ENCODE results near the gene CASTOR2.
A peak's percentile ranks its signal among the peaks of the same experiment; 100 is the strongest.
"Not testable (repeated sequence)": the region's sequence is repeated elsewhere in the genome, so short reads cannot be mapped to it uniquely, and the experiment has no call there.

The CASTOR2 gene

GRCh38 chr7:74964511-74965119 is at the start of gene CASTOR2:
TSS of gene CASTOR2 (plus strand) at chr7:74964705. CDS start at chr7:74964986, 281 bp downstream.
- DNase-seq, result peak; percentile 0 to 28

GRCh38 chr7:74922321-74922890 is 42.1 kb upstream of the CASTOR2 start:
- not testable (repeated sequence) for DNase-seq

GRCh38 chr7:74923644-74924043 is 40.9 kb upstream of the CASTOR2 start:
- not testable (repeated sequence) for DNase-seq

GRCh38 chr7:74926968-74927367 is 37.5 kb upstream of the CASTOR2 start:
- DNase-seq, result not testable (repeated sequence)

GRCh38 chr7:74931563-74932328 is 32.8 kb upstream of the CASTOR2 start:
- not testable (repeated sequence) for DNase-seq

GRCh38 chr7:74939429-74939828 is 25.1 kb upstream of the CASTOR2 start:
- not testable (repeated sequence) for DNase-seq

GRCh38 chr7:74941302-74942069 is 23.0 kb upstream of the CASTOR2 start:
- DNase-seq, result not testable (repeated sequence)

GRCh38 chr7:74943923-74944322 is 20.6 kb upstream of the CASTOR2 start:
- not testable (repeated sequence) for DNase-seq

GRCh38 chr7:74947741-74948140 is 16.8 kb upstream of the CASTOR2 start:
- DNase-seq, result not testable (repeated sequence)

- not testable (repeated sequence) for DNase-seq
Observed at GRCh38 chr7:74953774-74954173, 10.7 kb upstream of the CASTOR2 start.

- not testable (repeated sequence) for DNase-seq
Observed at GRCh38 chr7:74958328-74958727, 6.2 kb upstream of the CASTOR2 start.

- DNase-seq, result not testable (repeated sequence)
Observed at GRCh38 chr7:74963704-74964510, 598 bp upstream of the CASTOR2 start.

- not testable (repeated sequence) for DNase-seq
Observed at GRCh38 chr7:74966208-74966854, 1.8 kb downstream of the CASTOR2 start.

GRCh38 chr7:74966909-74967308 is 2.4 kb downstream of the CASTOR2 start:
- not testable (repeated sequence) for DNase-seq

- not testable (repeated sequence) for DNase-seq
Observed at GRCh38 chr7:74971431-74971830, 6.9 kb downstream of the CASTOR2 start.

- not testable (repeated sequence) for DNase-seq
Observed at GRCh38 chr7:74972377-74972776, 7.9 kb downstream of the CASTOR2 start.

- not testable (repeated sequence) for DNase-seq
Observed at GRCh38 chr7:74975959-74976358, 11.5 kb downstream of the CASTOR2 start.

- DNase-seq, result not testable (repeated sequence)
Observed at GRCh38 chr7:74977523-74977922, 13.0 kb downstream of the CASTOR2 start.

- not testable (repeated sequence) for DNase-seq
Observed at GRCh38 chr7:74988436-74988835, 23.9 kb downstream of the CASTOR2 start.

- DNase-seq, result no peak
Observed at GRCh38 chr7:74993121-74993520, 28.6 kb downstream of the CASTOR2 start.

- not testable (repeated sequence) for DNase-seq
Observed at GRCh38 chr7:74994869-74995543, 30.5 kb downstream of the CASTOR2 start.
